GM18520 (cell line): ENCODE results near the gene ECHDC3.

ENCODE experiments used
- ATAC-seq: cut with Tn5 transposase; IDR thresholded peaks from one replicate; pipeline ENCODE4 v1.9.1; 2021; ENCODE audit not compliant: unreplicated experiment

ECHDC3 gene

DNA sequence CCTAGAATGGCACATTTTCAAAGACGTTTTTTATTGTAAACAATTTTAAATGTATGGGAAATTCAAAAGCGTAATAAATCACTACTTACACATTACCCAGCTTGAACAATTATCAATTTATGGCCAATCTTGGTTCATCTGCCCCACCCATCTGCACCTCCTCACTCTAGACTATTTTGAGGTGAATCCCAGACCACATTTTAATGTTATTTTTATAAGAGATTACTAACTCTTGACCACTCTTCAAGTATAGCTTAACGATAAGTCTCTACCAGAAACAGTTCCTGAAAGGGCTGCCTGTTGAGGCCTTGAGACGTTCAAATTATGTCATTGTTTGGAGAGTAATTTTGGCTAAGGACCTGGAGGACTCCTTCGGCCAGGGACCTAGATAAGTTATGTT is 33.2 kb downstream of the ECHDC3 start:
- no peak for ATAC-seq

DNA sequence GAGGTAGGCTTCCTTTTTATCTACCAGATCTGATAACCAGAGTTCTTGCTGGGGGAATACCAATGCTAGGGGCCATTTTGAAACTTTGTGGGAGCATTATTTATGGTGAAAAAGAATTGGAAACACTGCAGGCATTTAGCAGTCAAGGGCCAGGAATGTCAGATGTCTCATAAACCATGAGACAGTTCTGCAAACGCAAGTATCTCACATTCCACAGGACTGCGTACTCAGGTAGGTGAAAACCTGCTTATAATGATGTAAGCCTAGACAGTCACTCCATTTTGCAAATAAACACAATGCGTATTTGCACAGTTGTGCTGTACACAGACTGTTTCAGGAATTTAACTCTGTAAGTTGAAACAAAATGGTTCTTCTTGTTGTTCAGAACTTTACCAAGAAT is 33.9 kb downstream of the ECHDC3 start:
- no peak for ATAC-seq

GRCh38 chr10:11781114-11781513 is 38.9 kb downstream of the ECHDC3 start:
- no peak for ATAC-seq

- no peak for ATAC-seq
Measured at GRCh38 chr10:11782793-11783557, 40.8 kb downstream of the ECHDC3 start.

DNA sequence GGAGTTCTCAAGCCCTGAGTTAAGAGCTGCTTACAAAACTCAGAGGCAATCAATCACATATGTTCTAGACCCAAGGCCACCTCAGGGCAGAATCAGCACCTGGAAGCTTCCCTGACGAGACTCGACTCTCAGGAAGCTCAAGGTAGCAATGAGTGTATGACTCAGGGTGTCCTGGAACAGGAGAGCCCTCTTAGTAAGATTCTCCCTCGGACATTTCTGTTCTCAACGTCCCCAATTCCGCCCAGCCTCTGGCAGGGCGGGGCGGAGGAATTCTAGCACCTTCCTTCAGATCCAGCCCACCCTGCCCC is 41.3 kb downstream of the ECHDC3 start:
- no peak for ATAC-seq

DNA sequence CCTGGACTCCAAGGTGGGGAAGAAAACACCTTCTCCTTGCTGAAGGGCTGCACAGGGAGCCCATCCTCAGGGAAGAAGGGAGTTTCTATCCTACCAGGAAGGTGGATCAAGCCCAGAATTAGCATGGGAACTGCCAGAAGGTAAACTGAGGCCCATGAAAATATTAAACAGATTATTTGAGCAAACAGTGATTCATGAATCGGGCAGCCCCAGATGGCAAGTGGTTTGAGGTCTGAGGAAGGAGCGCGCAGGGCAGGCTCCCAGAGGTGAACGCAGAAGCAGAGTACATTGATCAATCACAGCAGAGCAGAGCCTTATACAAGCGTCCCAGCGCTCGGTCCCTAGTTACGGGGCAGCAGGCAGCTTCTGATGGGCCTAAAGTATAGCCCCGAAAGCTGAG is 45.2 kb downstream of the ECHDC3 start:
- no peak for ATAC-seq

GRCh38 chr10:11787846-11788245 is 45.7 kb downstream of the ECHDC3 start:
- ATAC-seq, result no peak

GRCh38 chr10:11789306-11789705 is 47.1 kb downstream of the ECHDC3 start:
- ATAC-seq, result no peak

GRCh38 chr10:11789956-11790355 is 47.8 kb downstream of the ECHDC3 start:
- ATAC-seq, result no peak

GRCh38 chr10:11793762-11794479 is 51.7 kb downstream of the ECHDC3 start:
- ATAC-seq, result no peak

DNA sequence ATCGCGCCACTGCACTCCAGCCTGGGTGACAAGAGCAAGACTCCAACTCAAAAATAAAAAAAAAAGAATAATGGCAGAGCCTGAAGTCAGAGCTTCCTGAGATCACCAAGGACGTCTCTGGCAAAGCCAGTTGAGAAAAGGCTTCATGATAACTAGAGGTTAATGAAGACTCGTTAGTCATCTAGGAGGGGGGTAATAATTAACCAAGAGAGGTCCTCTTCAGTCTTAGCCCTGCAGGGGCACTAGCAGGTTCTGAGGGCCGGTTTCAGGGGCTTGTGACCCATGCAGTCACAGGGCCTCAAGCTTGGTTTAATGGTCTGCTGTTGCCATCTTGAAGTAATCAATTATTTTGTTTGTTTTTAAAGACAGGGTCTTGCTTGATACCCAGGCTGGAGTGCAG is 52.4 kb downstream of the ECHDC3 start:
- no peak for ATAC-seq

GRCh38 chr10:11795101-11795920 is 53.1 kb downstream of the ECHDC3 start:
- no peak for ATAC-seq

- ATAC-seq, result no peak
Measured at GRCh38 chr10:11796474-11796873, 54.3 kb downstream of the ECHDC3 start.

DNA sequence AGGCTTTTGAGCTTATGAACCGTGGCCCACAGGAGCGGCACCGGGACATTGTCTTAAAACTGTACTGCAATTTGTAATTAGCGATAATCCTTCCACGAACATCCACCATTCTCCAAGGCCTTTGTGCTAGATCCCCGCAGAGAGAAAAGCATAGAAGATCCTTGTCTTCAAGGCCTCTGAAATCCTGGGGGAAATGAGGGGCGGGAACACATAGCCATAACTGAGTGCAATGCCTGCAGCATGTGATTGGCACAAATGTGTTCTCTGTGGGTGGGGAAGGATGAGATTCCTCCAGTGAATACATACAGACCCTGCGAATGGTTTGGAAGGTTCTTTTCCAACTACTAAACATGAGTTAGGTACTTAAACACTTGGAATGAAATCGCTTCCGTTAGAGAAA is 55.1 kb downstream of the ECHDC3 start:
- no peak for ATAC-seq

DNA sequence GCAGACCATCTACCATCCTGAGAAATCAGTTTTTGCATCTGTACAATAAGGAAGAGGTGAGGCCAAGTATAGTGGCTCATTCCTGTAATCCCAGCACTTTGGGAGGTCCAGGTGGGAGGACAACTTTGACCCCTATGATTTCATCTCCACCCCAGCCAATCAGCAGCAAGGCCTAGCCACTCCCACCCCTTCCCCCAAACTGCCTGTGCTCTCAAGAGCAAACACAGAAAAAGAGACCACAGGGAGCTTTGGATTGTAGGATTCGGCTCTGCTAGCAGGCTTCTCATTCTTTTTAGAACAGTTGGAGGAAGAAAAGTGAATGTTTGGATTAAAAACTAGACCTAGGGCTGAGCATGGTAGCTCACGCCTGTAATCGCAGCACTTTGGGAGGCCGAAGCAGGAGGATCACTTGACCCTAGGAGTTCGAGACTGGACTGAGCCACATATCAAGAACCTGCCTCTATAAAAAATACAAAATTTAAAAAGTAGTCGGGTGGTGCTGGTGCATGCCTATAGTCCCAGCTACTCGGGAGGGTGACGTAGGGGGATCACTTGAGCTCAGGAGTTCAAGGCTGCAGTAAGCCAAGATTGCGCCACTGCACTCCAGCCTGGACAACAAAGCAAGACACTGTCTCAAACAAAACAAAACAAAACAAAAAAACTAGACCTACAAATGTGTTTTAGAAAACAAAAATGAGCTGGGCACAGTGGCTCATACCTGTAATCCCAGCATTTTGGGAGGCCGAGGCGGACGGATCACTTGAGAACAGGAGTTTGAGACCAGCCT is 55.9 kb downstream of the ECHDC3 start:
- no peak for ATAC-seq

DNA sequence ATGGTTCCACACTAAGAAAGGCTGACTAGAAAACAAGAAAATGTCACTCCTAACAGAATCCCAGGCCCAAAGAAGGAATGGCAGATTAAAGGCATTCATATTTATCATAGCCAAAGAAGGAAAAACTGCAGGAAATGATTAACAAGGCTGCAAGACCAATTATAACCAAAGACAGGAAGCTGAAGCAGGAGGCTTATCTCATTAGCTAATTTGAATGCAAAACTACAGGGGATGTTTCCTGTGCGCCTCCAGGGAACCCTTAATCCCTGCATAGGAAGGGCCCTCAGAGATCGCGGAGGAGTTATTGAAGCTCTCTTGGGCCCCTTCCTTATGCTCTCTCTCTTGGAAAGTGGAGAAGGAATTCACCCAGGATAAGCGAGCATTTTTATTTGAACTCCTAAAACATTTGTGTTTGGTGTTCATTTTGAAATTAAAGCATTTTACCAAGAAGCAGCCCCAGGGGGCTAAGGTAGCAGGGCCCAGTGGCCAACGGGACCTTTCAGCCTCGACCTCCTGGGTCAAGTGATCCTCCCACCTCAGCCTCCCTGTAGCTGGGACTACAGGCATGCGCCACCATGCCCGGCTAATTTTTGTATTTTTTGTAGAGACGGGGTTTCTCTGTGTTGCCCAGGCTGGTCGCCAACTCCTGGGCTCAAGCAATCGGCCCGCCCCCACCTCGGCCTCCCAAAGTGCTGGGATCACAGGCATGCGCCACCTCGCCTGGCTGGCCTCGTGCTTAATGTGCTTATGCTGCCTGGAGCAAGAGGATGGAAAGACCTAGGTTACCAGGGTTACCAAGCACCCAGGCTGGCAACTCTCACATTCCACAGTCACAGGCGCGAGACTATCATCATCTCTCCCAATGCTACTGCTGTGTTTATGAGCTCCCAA is 56.9 kb downstream of the ECHDC3 start:
- no peak for ATAC-seq

DNA sequence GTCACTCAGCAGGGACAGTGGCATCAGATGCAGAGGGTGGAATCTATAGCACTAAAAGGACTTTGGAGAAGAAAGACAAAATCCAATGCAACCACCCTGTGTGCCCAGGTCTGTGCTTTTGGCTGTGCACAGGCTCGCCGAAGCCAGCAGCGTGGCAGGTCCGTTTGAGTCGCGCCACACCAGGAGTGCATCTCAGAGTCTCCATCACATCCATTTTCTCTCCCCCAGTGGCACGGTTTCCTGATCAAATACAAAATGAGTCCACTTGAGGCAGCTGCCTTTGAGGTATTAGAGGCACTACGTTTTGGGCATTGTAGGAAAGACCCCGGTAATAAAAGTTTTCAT is 57.5 kb downstream of the ECHDC3 start:
- no peak for ATAC-seq

DNA sequence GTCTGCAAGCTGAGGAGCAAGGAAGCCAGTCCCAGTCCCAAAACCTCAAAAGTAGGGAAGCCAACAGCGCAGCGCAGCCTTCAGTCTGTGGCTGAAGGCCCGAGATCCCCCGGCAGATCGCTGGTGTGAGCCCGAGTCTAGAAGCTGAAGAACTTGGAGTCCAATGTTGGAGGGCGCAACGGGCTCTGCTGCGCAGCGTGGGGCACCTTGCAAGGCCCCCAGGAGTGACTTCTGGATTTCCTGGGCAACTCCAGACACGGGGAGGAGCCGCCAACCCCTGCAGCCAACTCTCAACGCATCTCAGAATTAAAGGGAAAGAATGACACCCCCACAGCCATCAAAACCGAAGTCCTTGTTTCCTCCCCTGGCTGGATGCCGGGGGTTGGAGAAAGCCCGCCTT is 62.2 kb downstream of the ECHDC3 start:
- no peak for ATAC-seq

DNA sequence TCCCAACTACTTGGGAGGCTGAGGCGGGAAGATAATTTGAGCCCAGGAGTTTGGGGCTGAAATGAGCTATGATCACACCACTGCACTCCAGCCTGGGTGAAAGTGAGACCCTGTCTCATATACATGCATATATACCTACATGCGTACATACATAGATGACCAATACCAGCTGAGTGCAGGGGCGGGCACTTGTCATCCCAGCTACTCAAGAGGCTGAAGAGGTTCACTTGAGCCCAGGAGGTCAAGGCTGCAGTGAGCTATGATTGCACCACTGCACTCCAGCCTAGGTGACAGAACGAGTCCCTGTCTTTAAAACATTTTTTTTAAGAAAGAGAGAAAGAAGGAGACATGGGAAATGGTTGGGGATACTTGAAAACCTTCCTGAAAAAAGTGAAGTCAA is 63.6 kb downstream of the ECHDC3 start:
- ATAC-seq, result no peak

- no peak for ATAC-seq
Measured at GRCh38 chr10:11806706-11807105, 64.5 kb downstream of the ECHDC3 start.
